Glutamatergic neuron (in vitro differentiated cells): ENCODE data around the gene CRACR2A. TPM values are rescaled to one million over a fixed set of nuclear protein-coding genes. Genes with fewer than 3 reads are reported as not detected.

Experiments
- DNase-seq: peaks from one replicate; pipeline ENCODE4 v3.0.0; 2022
- H3K27ac Mint-ChIP-seq: one replicate; pipeline ENCODE4 v1.8.0; 2020; ENCODE audit warnings: mild to moderate bottlenecking, mixed read lengths, inconsistent platforms; ENCODE audit not compliant: unreplicated experiment
- H3K27me3 Mint-ChIP-seq: one replicate; pipeline ENCODE4 v1.8.0; 2020; ENCODE audit warnings: mild to moderate bottlenecking, moderate library complexity, mixed read lengths, inconsistent platforms; ENCODE audit not compliant: unreplicated experiment
- H3K36me3 Mint-ChIP-seq: one replicate; pipeline ENCODE4 v1.8.0; 2020; ENCODE audit warnings: mild to moderate bottlenecking, mixed read lengths, inconsistent platforms; ENCODE audit not compliant: unreplicated experiment
- H3K4me1 Mint-ChIP-seq: one replicate; pipeline ENCODE4 v1.8.0; 2020; ENCODE audit warnings: mild to moderate bottlenecking, low read depth, mixed read lengths, inconsistent platforms; ENCODE audit not compliant: unreplicated experiment
- H3K4me3 Mint-ChIP-seq: one replicate; pipeline ENCODE4 v1.8.0; 2020; ENCODE audit warnings: mild to moderate bottlenecking, mixed read lengths, inconsistent platforms; ENCODE audit not compliant: unreplicated experiment
- H3K9me3 Mint-ChIP-seq: one replicate; pipeline ENCODE4 v1.8.0; 2020; ENCODE audit warnings: mild to moderate bottlenecking, moderate library complexity, mixed read lengths, inconsistent platforms; ENCODE audit not compliant: unreplicated experiment
- total RNA-seq: library from RNA; stranded (reverse); fragmentation: NEBNext Ultra II Directional; extraction: Animal tissue kit (Norgen Biotek cat#: 25700); gene quantifications from one replicate; pipeline ENCODE4 v1.2.1, GENCODE V29; 2021; ENCODE audit not compliant: unreplicated experiment
- TF ChIP-seq, protein P1 (sequence below): fragments of 200-600 bp; sonication (generic); IDR thresholded peaks from one replicate; pipeline ENCODE4 v1.5.0; 2021; ENCODE audit not compliant: partially characterized antibody, unreplicated experiment

The CRACR2A gene
- total RNA-seq, 1 donor from 2014 or later = 4.5 TPM

- H3K9me3 Mint-ChIP-seq = peaks cover 5% of the 10 kb centered on the region
- DNase-seq = peak; percentile 54
- TF ChIP-seq, protein P1, sequence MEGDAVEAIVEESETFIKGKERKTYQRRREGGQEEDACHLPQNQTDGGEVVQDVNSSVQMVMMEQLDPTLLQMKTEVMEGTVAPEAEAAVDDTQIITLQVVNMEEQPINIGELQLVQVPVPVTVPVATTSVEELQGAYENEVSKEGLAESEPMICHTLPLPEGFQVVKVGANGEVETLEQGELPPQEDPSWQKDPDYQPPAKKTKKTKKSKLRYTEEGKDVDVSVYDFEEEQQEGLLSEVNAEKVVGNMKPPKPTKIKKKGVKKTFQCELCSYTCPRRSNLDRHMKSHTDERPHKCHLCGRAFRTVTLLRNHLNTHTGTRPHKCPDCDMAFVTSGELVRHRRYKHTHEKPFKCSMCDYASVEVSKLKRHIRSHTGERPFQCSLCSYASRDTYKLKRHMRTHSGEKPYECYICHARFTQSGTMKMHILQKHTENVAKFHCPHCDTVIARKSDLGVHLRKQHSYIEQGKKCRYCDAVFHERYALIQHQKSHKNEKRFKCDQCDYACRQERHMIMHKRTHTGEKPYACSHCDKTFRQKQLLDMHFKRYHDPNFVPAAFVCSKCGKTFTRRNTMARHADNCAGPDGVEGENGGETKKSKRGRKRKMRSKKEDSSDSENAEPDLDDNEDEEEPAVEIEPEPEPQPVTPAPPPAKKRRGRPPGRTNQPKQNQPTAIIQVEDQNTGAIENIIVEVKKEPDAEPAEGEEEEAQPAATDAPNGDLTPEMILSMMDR = no peak
- no peak overlapping the region for H3K27ac Mint-ChIP-seq
- peaks cover 12% of the 10 kb centered on the region for H3K27me3 Mint-ChIP-seq
- H3K4me3 Mint-ChIP-seq = no peak overlapping the region
- no peaks in the 10 kb centered on the region for H3K36me3 Mint-ChIP-seq
- H3K4me1 Mint-ChIP-seq = peaks cover 29% of the 10 kb centered on the region
Measured at GRCh38 chr12:3617565-3617964, 135.3 kb downstream of the CRACR2A start.

DNA sequence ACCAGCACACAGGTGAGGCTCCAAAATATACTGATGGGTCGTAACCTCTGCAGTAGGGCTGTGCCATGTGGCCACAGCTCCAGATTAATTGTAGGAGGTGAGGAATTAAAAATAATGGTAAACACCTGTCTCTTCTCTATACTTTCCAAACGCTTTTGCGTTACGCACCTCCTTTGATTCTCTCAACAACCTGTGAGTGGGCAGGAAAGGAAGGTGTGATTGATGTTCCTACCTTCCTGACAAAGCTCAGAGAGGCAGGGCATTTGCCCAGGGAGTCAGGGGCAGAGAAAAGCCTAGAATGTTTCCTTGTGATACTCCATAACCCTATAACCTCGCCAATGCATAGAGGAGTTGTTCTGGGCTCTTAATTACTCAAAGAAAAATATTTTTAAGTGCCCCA lies 137.0 kb downstream of the CRACR2A start:
- H3K4me1 Mint-ChIP-seq = peaks cover 32% of the 10 kb centered on the region
- H3K27me3 Mint-ChIP-seq = peaks cover 12% of the 10 kb centered on the region
- peaks cover 5% of the 10 kb centered on the region for H3K9me3 Mint-ChIP-seq
- no peaks in the 10 kb centered on the region for H3K36me3 Mint-ChIP-seq
- no peak overlapping the region for H3K4me3 Mint-ChIP-seq
- no peak overlapping the region for H3K27ac Mint-ChIP-seq
- TF ChIP-seq, protein P1 = no peak
- no peak for DNase-seq

DNA sequence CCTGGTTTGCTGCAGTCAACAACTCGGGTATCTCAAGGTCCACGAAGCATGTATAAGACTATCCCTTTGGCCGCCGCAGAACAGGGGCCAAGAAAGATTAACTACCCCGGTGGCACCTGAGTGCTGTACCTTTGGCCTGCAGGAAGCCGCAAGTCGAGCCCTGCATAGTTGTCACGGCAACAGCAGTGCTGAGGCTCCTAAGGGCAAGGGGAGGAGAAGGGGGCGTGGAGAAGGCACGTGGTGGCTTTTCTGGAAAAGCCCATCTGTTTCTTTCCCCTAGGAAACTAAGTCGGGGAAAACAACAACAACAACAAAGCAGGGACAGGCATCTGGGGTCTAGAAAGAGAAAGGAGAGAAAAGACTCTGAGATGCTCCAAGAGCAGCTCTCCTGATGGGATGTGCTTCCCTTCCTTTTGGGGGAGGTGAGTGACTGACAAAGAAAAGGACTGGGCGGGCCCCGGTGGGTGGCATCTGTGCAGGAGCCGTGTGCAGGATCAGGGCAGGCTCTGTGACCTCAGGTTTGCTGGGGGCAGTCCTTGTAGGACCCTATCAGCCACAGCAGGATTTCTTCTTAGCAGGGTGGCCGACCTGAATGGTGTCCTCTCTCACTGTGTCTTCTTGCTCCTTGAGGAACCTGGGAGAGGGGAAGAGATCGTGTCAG lies 138.0 kb downstream of the CRACR2A start:
- Mint-ChIP-seq H3K27me3 (peaks cover 10% of the 10 kb centered on the region), H3K27ac (peak overlapping the region; percentile 38), H3K36me3 (no peaks in the 10 kb centered on the region), H3K4me3 (no peak overlapping the region), H3K9me3 (peaks cover 5% of the 10 kb centered on the region), H3K4me1 (peaks cover 32% of the 10 kb centered on the region)
- DNase-seq = no peak
- TF ChIP-seq, protein P1 = no peak

- Mint-ChIP-seq H3K27ac (no peak overlapping the region), H3K36me3 (peaks cover 11% of the 10 kb centered on the region), H3K9me3 (peaks cover 5% of the 10 kb centered on the region), H3K4me3 (no peak overlapping the region), H3K4me1 (peaks cover 26% of the 10 kb centered on the region), H3K27me3 (peaks cover 10% of the 10 kb centered on the region)
- TF ChIP-seq, protein P1 = no peak
- no peak for DNase-seq
Measured at GRCh38 chr12:3613641-3614395, 139.1 kb downstream of the CRACR2A start.
